Spleen (tissue), 7 donors: ENCODE data around the gene HLCS.

Source experiments
- POLR2A ChIP-seq, 3 donors: fragments of 450-650 bp; IDR thresholded peaks; one replicate each; pipeline ENCODE4 v1.5.1; 2017; ENCODE audit warnings: antibody characterized with exemption in 3 of 3, mild to moderate bottlenecking in 1 of 3
- POLR2AphosphoS5 ChIP-seq, 3 donors: sonication (generic); formaldehyde crosslinking; IDR thresholded peaks; one replicate each; pipeline ENCODE4 v1.5.1; 2017; ENCODE audit warnings: antibody characterized with exemption in 3 of 3
- TF ChIP-seq, protein P1 (sequence below), 11 experiments: fragments of 200-600 bp in 7 of 11; fragments of 450-650 bp in 4 of 11; sonication (generic) in 4 of 11; IDR thresholded peaks in 8 of 11; conservative IDR thresholded peaks in 3 of 11; 1 replicate in 7 of 11; 2 replicates in 4 of 11; pipeline versions ENCODE4 v1.4.0 to v1.8.0; 2016 to 2021; ENCODE audit warnings: antibody characterized with exemption in 11 of 11, inconsistent platforms in 4 of 11, mild to moderate bottlenecking in 1 of 11
- donor health status: DM: no; HTN: no; CAD: no; lungs with moderate emphysema.
- donor health status: DM: no; HTN: no; CAD: no.
- donor health status: DM: no; HTN: no; CAD: no.

DNA sequence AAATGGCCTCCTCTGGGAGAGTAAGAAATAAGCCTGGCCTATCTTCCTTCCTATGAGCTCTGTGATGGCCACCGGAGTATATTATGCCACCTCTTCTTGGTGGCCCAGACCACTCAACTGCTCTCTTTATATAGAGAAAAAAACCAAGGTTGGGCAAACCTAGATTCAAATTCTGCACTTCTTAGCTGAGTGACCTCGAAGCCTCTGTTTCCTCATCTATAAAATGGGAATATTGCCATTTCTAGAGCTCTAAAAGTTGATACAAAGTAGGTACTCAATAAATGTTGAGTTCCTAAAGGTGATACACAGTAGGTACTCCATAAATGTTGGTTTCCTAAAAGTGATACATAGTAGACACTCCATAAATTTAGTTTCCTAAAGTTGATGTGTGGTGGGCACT, 120.7 kb downstream of the HLCS start:
- TF ChIP-seq, protein P1, sequence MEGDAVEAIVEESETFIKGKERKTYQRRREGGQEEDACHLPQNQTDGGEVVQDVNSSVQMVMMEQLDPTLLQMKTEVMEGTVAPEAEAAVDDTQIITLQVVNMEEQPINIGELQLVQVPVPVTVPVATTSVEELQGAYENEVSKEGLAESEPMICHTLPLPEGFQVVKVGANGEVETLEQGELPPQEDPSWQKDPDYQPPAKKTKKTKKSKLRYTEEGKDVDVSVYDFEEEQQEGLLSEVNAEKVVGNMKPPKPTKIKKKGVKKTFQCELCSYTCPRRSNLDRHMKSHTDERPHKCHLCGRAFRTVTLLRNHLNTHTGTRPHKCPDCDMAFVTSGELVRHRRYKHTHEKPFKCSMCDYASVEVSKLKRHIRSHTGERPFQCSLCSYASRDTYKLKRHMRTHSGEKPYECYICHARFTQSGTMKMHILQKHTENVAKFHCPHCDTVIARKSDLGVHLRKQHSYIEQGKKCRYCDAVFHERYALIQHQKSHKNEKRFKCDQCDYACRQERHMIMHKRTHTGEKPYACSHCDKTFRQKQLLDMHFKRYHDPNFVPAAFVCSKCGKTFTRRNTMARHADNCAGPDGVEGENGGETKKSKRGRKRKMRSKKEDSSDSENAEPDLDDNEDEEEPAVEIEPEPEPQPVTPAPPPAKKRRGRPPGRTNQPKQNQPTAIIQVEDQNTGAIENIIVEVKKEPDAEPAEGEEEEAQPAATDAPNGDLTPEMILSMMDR (IDR thresholded peaks at IDR 0.05 in 8 of 11, conservative IDR thresholded peaks at IDR 0.05 in 3 of 11): no peak
- TF ChIP-seq POLR2A (IDR thresholded peaks at IDR 0.05) (no peak), POLR2AphosphoS5 (IDR thresholded peaks at IDR 0.05) (no peak)
